ENCODE results near the gene CCDC120.

The CCDC120 gene

DNA sequence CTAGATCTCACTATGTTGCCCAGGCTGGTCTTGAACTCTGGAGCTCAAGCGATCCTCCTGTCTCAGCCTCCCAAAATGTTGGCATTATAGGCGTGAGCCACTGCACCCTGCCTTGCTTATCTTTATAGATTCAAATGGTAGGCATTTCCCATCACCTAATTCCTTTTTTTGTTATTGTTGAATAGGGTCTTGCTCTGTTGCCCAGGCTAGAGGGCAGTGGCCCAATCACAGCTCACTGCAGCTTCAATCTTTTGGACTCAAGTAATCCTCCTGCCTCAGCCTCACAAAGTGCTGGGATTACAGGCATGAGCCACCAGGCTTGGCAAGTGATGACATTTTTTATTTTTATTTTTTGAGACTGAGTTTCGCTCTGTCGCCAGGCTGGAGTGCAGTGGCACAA lies 37.6 kb downstream of the CCDC120 start:
- H3K4me3 ChIP-seq: no peak overlapping the region
- TF ChIP-seq, protein P1, sequence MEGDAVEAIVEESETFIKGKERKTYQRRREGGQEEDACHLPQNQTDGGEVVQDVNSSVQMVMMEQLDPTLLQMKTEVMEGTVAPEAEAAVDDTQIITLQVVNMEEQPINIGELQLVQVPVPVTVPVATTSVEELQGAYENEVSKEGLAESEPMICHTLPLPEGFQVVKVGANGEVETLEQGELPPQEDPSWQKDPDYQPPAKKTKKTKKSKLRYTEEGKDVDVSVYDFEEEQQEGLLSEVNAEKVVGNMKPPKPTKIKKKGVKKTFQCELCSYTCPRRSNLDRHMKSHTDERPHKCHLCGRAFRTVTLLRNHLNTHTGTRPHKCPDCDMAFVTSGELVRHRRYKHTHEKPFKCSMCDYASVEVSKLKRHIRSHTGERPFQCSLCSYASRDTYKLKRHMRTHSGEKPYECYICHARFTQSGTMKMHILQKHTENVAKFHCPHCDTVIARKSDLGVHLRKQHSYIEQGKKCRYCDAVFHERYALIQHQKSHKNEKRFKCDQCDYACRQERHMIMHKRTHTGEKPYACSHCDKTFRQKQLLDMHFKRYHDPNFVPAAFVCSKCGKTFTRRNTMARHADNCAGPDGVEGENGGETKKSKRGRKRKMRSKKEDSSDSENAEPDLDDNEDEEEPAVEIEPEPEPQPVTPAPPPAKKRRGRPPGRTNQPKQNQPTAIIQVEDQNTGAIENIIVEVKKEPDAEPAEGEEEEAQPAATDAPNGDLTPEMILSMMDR (IDR thresholded peaks at IDR 0.05): no peak
- H3K27ac ChIP-seq: no peak overlapping the region
- peaks cover 0 to under 1% (median 0%) of the 10 kb centered on the region in 4 donors for H3K4me1 ChIP-seq
- H3K27me3 ChIP-seq: no peaks in the 10 kb centered on the region
- intact Hi-C loops (cut with DNase I; ENCODE audit: low total_unique reads): no loop called here
- no peak for DNase-seq
- H3K36me3 ChIP-seq: no peaks in the 10 kb centered on the region
- H3K9me3 ChIP-seq: no peaks in the 10 kb centered on the region

DNA sequence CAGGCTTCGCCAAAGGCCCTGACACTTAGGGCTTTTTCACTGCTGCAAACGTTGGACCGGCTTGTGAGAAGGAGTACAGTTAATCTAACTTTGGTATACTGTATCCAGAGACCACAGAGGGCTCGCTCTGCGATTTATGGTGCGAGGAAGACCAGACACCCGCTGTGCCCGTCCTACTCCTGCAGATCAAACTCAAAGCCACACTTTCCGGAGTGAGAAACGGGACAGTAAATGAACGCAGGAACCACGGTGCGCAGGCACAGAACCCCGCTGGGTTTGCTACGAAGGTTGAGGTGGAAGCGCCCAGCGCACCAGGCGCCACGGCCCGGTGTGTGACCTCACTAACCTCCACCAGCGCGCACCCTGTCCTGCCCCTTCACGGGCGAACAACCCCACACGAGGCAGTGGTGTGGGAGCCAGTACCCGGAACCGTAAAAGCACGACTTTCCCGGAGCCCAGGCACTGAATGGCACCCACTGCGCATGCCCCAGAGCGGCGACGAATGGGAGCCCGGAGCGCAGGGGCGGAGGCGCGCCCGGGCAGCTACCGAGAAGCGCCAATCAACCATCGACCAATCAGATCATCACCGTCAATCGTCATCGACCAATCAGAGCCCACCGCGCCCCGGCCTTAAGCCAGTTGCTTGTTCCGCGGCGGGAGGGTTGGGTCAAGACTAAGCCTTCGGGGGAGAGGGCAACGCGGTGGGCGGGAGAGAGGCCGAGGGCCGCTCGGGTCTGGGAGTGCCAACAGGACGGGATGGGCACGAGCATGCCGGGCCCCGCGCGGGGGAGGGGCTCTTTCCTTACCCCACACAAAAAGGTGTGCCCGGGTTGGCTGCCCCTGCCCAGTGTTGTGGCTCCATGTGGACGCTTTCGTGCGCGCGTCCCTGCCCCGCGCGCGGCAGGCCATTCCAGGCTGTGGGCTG lies 42.2 kb downstream of the CCDC120 start:
- no peaks in the 10 kb centered on the region for H3K27me3 ChIP-seq
- TF ChIP-seq, protein P1 (IDR thresholded peaks at IDR 0.05): no peak
- H3K4me3 ChIP-seq: peak overlapping the region; percentile 59 to 63
- DNase-seq: peak; percentile 86 to 93
- intact Hi-C loops (cut with DNase I; ENCODE audit: low total_unique reads): no loop called here
- no peaks in the 10 kb centered on the region for H3K36me3 ChIP-seq
- H3K9me3 ChIP-seq: no peaks in the 10 kb centered on the region
- peaks cover 0 to 4% (median 0%) of the 10 kb centered on the region in 4 donors for H3K4me1 ChIP-seq
- H3K27ac ChIP-seq: peak overlapping the region; percentile 57 to 78

DNA sequence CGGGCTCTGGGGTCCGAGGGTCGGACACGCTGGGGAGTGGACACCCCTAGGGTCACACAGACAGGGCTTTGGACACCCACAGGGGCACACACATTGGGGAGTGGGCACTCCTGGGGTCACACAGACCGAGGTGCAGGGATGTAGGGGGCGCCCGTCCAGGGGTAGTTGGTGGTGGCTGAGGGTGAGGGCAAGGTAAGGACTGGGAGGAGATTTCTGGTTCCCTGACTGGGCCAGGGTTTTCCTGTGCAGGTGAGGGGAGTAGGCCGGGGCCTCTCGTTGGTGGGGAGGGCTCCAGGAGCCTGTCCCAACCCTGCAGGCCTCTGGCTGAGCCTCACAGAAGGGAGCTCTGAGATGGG lies 42.8 kb downstream of the CCDC120 start:
- TF ChIP-seq, protein P1 (IDR thresholded peaks at IDR 0.05): no peak
- no peaks in the 10 kb centered on the region for H3K27me3 ChIP-seq
- H3K27ac ChIP-seq: peak overlapping the region; percentile 57 to 78
- peaks cover 0 to 4% (median 0%) of the 10 kb centered on the region in 4 donors for H3K4me1 ChIP-seq
- no peaks in the 10 kb centered on the region for H3K9me3 ChIP-seq
- H3K36me3 ChIP-seq: no peaks in the 10 kb centered on the region
- DNase-seq: no peak
- peak overlapping the region; percentile 59 to 63 for H3K4me3 ChIP-seq
- intact Hi-C loops (cut with DNase I; ENCODE audit: low total_unique reads): no loop called here

DNA sequence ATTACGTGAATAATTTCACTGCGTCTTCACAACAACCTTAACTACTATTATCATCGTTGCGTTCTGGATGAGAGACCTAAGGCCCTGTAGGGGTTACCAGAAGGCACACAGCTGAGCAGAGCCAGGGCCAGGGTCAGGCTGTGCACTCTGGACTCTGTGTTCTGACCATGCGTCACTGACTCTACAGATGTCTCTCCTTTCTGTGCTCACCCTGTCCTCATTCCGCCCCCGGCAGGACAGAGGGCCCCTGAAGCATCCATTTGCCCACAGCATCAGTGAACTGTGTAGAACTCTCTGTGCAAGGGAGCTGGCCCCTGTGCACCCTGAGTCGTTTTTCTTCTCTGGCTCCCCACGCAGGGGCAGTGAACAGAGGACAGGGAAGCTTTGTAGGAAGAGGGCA lies 43.4 kb downstream of the CCDC120 start:
- no peaks in the 10 kb centered on the region for H3K27me3 ChIP-seq
- H3K27ac ChIP-seq: no peak overlapping the region
- DNase-seq: no peak
- peaks cover 0 to 4% (median 0%) of the 10 kb centered on the region in 4 donors for H3K4me1 ChIP-seq
- TF ChIP-seq, protein P1 (IDR thresholded peaks at IDR 0.05): no peak
- no peaks in the 10 kb centered on the region for H3K36me3 ChIP-seq
- intact Hi-C loops (cut with DNase I; ENCODE audit: low total_unique reads): no loop called here
- no peak overlapping the region for H3K4me3 ChIP-seq
- no peaks in the 10 kb centered on the region for H3K9me3 ChIP-seq

DNA sequence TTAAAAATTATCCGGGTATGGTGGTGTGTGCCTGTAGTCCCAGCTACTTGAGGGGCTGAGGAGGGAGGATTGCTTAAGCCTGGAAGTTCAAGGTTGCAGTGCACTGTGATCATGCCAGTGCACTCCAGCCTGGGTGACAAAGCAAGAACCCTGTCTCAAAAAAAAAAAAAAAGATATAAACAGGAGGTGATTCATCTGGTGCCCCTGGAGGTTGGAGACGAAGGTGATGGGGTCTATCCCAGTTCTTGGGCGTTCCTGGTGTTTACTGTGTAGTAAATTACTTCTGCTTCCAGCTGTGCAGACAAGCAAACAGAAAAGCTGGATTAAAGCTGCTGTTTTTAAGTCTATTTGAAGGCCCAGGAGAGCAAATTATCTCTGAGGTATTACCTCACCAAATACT lies 44.8 kb downstream of the CCDC120 start:
- Histone ChIP-seq H3K4me1 (peaks cover 0 to 4% (median 0%) of the 10 kb centered on the region in 4 donors), H3K36me3 (no peaks in the 10 kb centered on the region), H3K4me3 (no peak overlapping the region), H3K27ac (no peak overlapping the region), H3K27me3 (no peaks in the 10 kb centered on the region), H3K9me3 (no peaks in the 10 kb centered on the region)
- no peak for DNase-seq
- TF ChIP-seq, protein P1 (IDR thresholded peaks at IDR 0.05): no peak
- intact Hi-C loops (cut with DNase I; ENCODE audit: low total_unique reads): no loop called here
